Stimulated activated naive CD8-positive, alpha-beta T cell treated with anti-CD3 and anti-CD28 coated beads, Interleukin-15, Interleukin-2, amounts not matched to agents 100 ng/mL and 50 ng/mL, for 24 hours (primary cell): ENCODE results near the gene LYRM9.
"Not testable (repeated sequence)": the region's sequence is repeated elsewhere in the genome, so short reads cannot be mapped to it uniquely, and the experiment has no call there.

ENCODE experiments used
- H3K27ac Mint-ChIP-seq: one replicate; pipeline ENCODE4 v1.8.0; 2021; ENCODE audit warnings: mild to moderate bottlenecking, mixed read lengths
- H3K27me3 Mint-ChIP-seq: one replicate; pipeline ENCODE4 v1.8.0; 2021; ENCODE audit warnings: mixed read lengths
- H3K36me3 Mint-ChIP-seq: one replicate; pipeline ENCODE4 v1.8.0; 2021; ENCODE audit warnings: low read depth, mixed read lengths
- H3K4me1 Mint-ChIP-seq: one replicate; pipeline ENCODE4 v1.8.0; 2021; ENCODE audit warnings: low read depth, mixed read lengths
- H3K4me3 Mint-ChIP-seq: one replicate; pipeline ENCODE4 v1.8.0; 2021; ENCODE audit warnings: mild to moderate bottlenecking, mixed read lengths
- H3K9me3 Mint-ChIP-seq: one replicate; pipeline ENCODE4 v1.8.0; 2021; ENCODE audit warnings: mixed read lengths

Gene LYRM9

GRCh38 chr17:27871407-27871806 is 21.8 kb downstream of the LYRM9 start:
- no peak overlapping the region for H3K4me3 Mint-ChIP-seq
- H3K36me3 Mint-ChIP-seq = no peaks in the 10 kb centered on the region
- no peaks in the 10 kb centered on the region for H3K27me3 Mint-ChIP-seq
- H3K4me1 Mint-ChIP-seq = no peaks in the 10 kb centered on the region
- H3K27ac Mint-ChIP-seq = no peak overlapping the region
- no peaks in the 10 kb centered on the region for H3K9me3 Mint-ChIP-seq

GRCh38 chr17:27870345-27870744 is 22.8 kb downstream of the LYRM9 start:
- no peaks in the 10 kb centered on the region for H3K9me3 Mint-ChIP-seq
- no peaks in the 10 kb centered on the region for H3K4me1 Mint-ChIP-seq
- H3K27ac Mint-ChIP-seq = no peak overlapping the region
- H3K27me3 Mint-ChIP-seq = no peaks in the 10 kb centered on the region
- no peaks in the 10 kb centered on the region for H3K36me3 Mint-ChIP-seq
- H3K4me3 Mint-ChIP-seq = no peak overlapping the region

- no peaks in the 10 kb centered on the region for H3K36me3 Mint-ChIP-seq
- no peaks in the 10 kb centered on the region for H3K27me3 Mint-ChIP-seq
- H3K27ac Mint-ChIP-seq = no peak overlapping the region
Measured at GRCh38 chr17:27868565-27868964, 24.6 kb downstream of the LYRM9 start.

DNA sequence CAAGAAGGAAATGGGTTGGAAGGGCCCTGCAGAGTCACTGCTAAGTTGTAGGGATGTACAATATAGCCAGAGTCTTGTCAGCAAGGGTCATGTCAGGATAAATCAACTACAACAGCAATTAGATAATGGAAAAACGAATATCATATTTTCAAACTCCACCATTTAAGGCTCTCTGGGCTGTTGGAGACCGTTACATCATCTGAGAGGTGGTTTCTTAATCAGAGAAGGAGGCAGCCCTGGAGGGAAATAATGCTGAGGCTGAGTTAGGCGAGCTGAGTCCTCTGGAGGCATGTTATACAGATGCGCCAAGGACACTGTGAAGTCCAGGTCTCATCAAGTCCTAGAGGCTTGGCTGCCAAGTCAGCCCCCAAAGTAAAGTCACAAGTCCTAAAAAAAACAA is 30.3 kb downstream of the LYRM9 start:
- Mint-ChIP-seq H3K27ac (no peak overlapping the region), H3K27me3 (peaks cover 3% of the 10 kb centered on the region), H3K9me3 (no peaks in the 10 kb centered on the region), H3K4me3 (no peak overlapping the region), H3K36me3 (no peaks in the 10 kb centered on the region), H3K4me1 (peaks cover 6% of the 10 kb centered on the region)

More at GRCh38 chr17:27868565-27868964, 24.6 kb downstream of the LYRM9 start:
- H3K4me3 Mint-ChIP-seq = no peak overlapping the region
- no peaks in the 10 kb centered on the region for H3K4me1 Mint-ChIP-seq
- H3K9me3 Mint-ChIP-seq = no peaks in the 10 kb centered on the region

DNA sequence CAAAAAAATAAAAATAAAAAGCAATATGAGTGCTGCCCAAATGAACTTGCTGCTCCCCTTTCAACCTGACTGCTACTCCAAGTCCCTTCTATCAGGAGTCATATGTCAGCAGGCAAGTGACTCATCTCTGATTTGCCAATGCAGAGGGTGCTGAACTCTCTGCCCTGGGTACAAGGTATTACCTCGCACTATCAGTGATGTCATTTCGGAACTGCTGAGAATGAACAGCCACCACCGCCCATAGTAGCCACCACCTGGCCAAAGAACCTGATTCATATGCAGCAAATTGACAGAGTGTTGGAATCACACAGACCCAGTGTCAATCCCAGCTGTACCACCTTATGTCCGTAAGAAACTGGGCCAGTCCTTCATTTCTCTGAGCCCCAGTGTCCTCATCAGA is 31.2 kb downstream of the LYRM9 start:
- Mint-ChIP-seq H3K9me3 (no peaks in the 10 kb centered on the region), H3K27me3 (peaks cover 3% of the 10 kb centered on the region), H3K4me3 (no peak overlapping the region), H3K27ac (no peak overlapping the region), H3K36me3 (no peaks in the 10 kb centered on the region), H3K4me1 (peaks cover 11% of the 10 kb centered on the region)

- Mint-ChIP-seq H3K4me1 (peaks cover 14% of the 10 kb centered on the region), H3K9me3 (no peaks in the 10 kb centered on the region), H3K36me3 (no peaks in the 10 kb centered on the region), H3K27ac (no peak overlapping the region), H3K4me3 (no peak overlapping the region), H3K27me3 (peaks cover 3% of the 10 kb centered on the region)
Measured at GRCh38 chr17:27860971-27861664, 32.0 kb downstream of the LYRM9 start.

DNA sequence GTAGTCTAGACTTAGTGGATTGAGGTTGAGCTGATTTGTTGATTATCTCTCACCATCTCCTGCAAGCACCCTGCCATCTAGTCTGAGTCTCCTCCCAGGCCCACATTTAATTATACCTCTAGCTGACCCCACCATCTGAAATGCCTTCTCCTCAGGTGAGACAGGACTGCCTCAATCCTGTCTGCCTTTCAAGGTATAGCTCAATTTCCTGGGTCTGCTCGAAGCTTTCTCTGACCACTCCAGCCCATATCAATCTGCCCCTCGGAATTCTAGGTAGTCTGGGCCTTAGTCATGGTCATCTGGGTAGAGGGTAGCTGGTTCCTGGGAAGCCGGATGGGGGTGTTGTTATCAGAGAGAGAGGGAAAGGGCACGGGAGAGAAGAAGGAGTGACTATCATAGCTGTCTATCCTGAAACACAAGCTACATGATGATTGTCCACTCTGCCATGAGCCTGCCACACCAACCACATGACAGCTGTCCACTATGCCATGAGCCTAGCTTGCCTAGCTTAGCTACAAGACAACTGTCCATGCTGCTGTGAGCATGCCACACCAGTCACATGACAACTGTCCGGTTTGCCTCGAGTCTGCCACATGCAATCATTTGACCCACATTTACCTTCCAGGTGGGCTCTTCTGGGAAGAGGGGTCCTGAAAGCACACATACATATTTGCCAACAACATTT is 34.4 kb downstream of the LYRM9 start:
- Mint-ChIP-seq H3K9me3 (no peaks in the 10 kb centered on the region), H3K27ac (no peak overlapping the region), H3K36me3 (no peaks in the 10 kb centered on the region)

DNA sequence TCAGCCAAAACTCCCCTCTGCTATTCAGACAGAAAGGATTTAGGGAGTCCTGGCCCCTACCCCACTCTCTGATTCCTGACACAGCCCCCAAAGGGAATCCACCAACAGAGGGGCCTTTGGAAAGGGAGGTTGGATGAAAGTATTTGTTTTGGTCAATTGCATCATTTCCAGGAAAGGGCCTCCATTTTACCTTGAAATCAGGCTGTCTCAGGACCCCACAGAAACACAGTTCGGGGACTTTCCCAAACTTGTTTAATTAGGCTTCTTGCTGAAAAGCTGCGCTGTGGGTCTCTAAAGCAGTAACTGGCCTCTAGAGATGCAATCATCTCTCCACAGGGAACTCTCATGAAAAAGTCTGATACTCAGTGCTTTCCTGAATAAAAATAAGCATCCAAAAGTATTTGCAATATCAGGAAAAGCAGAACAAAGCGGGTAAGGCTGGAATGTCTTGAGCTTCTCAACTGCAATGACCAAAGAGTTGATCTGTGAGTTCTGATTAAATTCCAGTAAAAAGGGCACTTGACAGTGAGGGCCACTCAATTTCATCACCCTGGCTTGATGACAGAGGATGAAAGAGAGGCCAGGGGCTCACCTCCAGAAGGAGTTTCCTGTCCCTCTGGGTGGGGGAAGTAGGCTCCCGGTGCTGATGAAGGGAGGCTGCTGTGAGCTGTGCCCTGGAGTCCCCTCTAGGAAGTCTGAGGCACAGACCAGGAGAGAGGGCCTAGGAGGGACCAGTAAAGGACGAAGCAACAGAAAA is 36.3 kb downstream of the LYRM9 start:
- Mint-ChIP-seq H3K9me3 (no peaks in the 10 kb centered on the region), H3K4me3 (no peak overlapping the region), H3K36me3 (no peaks in the 10 kb centered on the region), H3K27me3 (peaks cover 13% of the 10 kb centered on the region), H3K4me1 (peaks cover 14% of the 10 kb centered on the region), H3K27ac (peak overlapping the region; percentile 33)

More for the DNA sequence above, 34.4 kb downstream of the LYRM9 start:
- Mint-ChIP-seq H3K27me3 (peaks cover 7% of the 10 kb centered on the region), H3K4me3 (no peak overlapping the region), H3K4me1 (peaks cover 14% of the 10 kb centered on the region)

GRCh38 chr17:27855454-27855853 is 37.7 kb downstream of the LYRM9 start:
- H3K4me3 Mint-ChIP-seq = no peak overlapping the region
- no peak overlapping the region for H3K27ac Mint-ChIP-seq
- H3K4me1 Mint-ChIP-seq = peaks cover 14% of the 10 kb centered on the region
- peaks cover 12% of the 10 kb centered on the region for H3K27me3 Mint-ChIP-seq
- H3K36me3 Mint-ChIP-seq = no peaks in the 10 kb centered on the region
- H3K9me3 Mint-ChIP-seq = no peaks in the 10 kb centered on the region

DNA sequence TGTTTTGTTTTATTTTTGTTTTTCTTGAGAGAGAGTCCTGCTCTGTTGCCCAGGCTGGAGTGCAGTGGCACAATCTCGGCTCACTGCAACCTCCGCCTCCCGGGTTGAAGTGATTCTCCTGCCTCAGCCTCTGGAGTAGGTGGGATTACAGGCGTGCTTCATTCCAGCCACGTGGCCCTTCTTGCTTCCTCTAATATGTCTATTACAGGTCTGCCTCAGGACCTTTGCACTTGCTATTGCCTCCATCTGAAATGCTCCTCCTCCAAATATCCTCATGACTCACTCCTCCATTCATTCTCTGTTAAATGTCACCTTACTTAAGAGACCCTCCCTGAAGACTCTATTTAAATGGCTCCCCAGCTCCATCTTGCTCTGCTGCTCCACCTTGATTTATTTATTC is 39.0 kb downstream of the LYRM9 start:
- Mint-ChIP-seq H3K27ac (no peak overlapping the region), H3K9me3 (no peaks in the 10 kb centered on the region), H3K4me1 (peaks cover 14% of the 10 kb centered on the region), H3K36me3 (no peaks in the 10 kb centered on the region), H3K27me3 (peaks cover 9% of the 10 kb centered on the region), H3K4me3 (no peak overlapping the region)

DNA sequence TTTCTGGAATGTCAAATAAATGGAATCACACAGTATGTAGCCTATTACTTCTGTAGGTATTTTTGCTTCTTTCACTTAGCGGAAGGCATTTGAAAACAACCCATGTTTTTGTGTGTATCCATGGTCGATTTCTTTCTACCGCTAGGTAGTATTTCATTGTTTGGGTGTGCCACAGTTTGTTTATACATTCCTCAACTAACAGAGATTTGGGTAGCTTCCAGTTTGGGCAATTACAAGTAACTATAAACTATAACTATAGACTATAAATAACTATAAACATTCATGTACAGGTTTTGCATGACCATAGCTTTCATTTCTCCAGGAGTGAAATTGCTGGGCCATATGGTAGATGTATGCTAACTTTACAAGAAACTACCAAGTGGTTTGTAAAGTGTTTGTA is 40.1 kb downstream of the LYRM9 start:
- peaks cover 9% of the 10 kb centered on the region for H3K27me3 Mint-ChIP-seq
- peaks cover 9% of the 10 kb centered on the region for H3K4me1 Mint-ChIP-seq
- H3K36me3 Mint-ChIP-seq = no peaks in the 10 kb centered on the region

GRCh38 chr17:27849474-27850185 is 43.5 kb downstream of the LYRM9 start:
- H3K27me3 Mint-ChIP-seq = peaks cover 6% of the 10 kb centered on the region

More for the DNA sequence above, 40.1 kb downstream of the LYRM9 start:
- Mint-ChIP-seq H3K4me3 (no peak overlapping the region), H3K27ac (no peak overlapping the region), H3K9me3 (no peaks in the 10 kb centered on the region)

GRCh38 chr17:27848931-27849330 is 44.2 kb downstream of the LYRM9 start:
- H3K4me1 Mint-ChIP-seq = peaks cover 20% of the 10 kb centered on the region

More at GRCh38 chr17:27849474-27850185, 43.5 kb downstream of the LYRM9 start:
- H3K9me3 Mint-ChIP-seq = peaks cover 5% of the 10 kb centered on the region
- H3K27ac Mint-ChIP-seq = no peak overlapping the region
- H3K4me3 Mint-ChIP-seq = no peak overlapping the region
- no peaks in the 10 kb centered on the region for H3K36me3 Mint-ChIP-seq
- peaks cover 20% of the 10 kb centered on the region for H3K4me1 Mint-ChIP-seq

GRCh38 chr17:27846808-27847307 is 46.3 kb downstream of the LYRM9 start:
- H3K4me3 Mint-ChIP-seq = peak overlapping the region; percentile 67
- peak overlapping the region; percentile 34 for H3K27ac Mint-ChIP-seq
- not testable (repeated sequence) for H3K9me3 Mint-ChIP-seq, H3K27me3 Mint-ChIP-seq, H3K36me3 Mint-ChIP-seq
- peaks cover 20% of the 10 kb centered on the region for H3K4me1 Mint-ChIP-seq

More at GRCh38 chr17:27848931-27849330, 44.2 kb downstream of the LYRM9 start:
- Mint-ChIP-seq H3K4me3 (no peak overlapping the region), H3K9me3 (peaks cover 5% of the 10 kb centered on the region), H3K27ac (no peak overlapping the region), H3K36me3 (no peaks in the 10 kb centered on the region), H3K27me3 (peaks cover 6% of the 10 kb centered on the region)
